Kidney (tissue), 14 donors: Measurements from ENCODE around the gene KIF12. TPM values are rescaled to one million over a fixed set of nuclear protein-coding genes. Genes with fewer than 3 reads are reported as not detected.

Experiments used
- DNase-seq, 5 donors: peaks; one replicate each; pipeline ENCODE4 v3.0.0-alpha.2; 2013 to 2020
- FAIRE-seq: peaks from 2 replicates; lab custom pipeline; 2012; peaks lifted over from hg19 to GRCh38; lab: Jason Lieb, UNC
- H3K27ac ChIP-seq, 2 donors: one replicate each; pipeline ENCODE4 v1.7.0; 2013; ENCODE audit warnings: low read depth in 2 of 2, low read length in 2 of 2, inconsistent platforms in 1 of 2
- H3K27me3 ChIP-seq: one replicate; pipeline ENCODE4 v1.7.1; 2013; ENCODE audit warnings: low read length, inconsistent platforms; ENCODE audit not compliant: control insufficient read depth, insufficient read depth
- H3K36me3 ChIP-seq, 3 donors: one replicate each; pipeline versions ENCODE4 v1.7.0 to v1.7.1; 2013; ENCODE audit warnings: low read length in 3 of 3, control low read depth in 1 of 3, inconsistent platforms in 1 of 3; ENCODE audit not compliant: insufficient read depth in 3 of 3, control insufficient read depth in 2 of 3
- H3K4me1 ChIP-seq, 3 donors: one replicate each; pipeline versions ENCODE4 v1.7.0 to v1.7.1; 2013; ENCODE audit warnings: low read length in 3 of 3, inconsistent platforms in 1 of 3, low read depth in 1 of 3; ENCODE audit not compliant: control insufficient read depth in 2 of 3, insufficient read depth in 2 of 3
- H3K4me3 ChIP-seq, 3 donors: one replicate each; pipeline versions ENCODE4 v1.7.0 to v1.8.1; 2013; ENCODE audit warnings: low read length in 3 of 3, control low read depth in 1 of 3, inconsistent platforms in 1 of 3
- H3K9ac ChIP-seq, 3 donors: one replicate each; pipeline versions ENCODE4 v1.7.0 to v1.7.1; 2013; ENCODE audit warnings: low read length in 3 of 3, control low read depth in 1 of 3, inconsistent platforms in 1 of 3
- H3K9me3 ChIP-seq, 3 donors: one replicate each; pipeline versions ENCODE4 v1.7.0 to v1.7.1; 2013; ENCODE audit warnings: low read length in 3 of 3, control low read depth in 1 of 3, inconsistent platforms in 1 of 3; ENCODE audit not compliant: control insufficient read depth in 2 of 3, insufficient read depth in 1 of 3
- intact Hi-C: fragments of 100-400 bp; cut with DNase I; formaldehyde crosslinking; loops from one replicate; pipeline ENCODE4 v1.11.1; 2022
- polyA plus RNA-seq: library from polyadenylated mRNA; stranded (reverse); fragments of 350-450 nt; fragmentation: Illumina TruSeq; extraction: RNeasy Lipid Tissue Mini Kit (QIAGEN cat#74804); gene quantifications from one replicate; pipeline ENCODE4 v1.2.3, GENCODE V29; 2014; ENCODE audit warnings: low read depth, low replicate concordance; ENCODE audit not compliant: insufficient read depth
- total RNA-seq: library from RNA; stranded (reverse); fragmentation: NEBNext Ultra II Directional; extraction: Animal tissue kit (Norgen Biotek cat#: 25700); gene quantifications from one replicate; pipeline ENCODE4 v1.2.1, GENCODE V29; 2021
- TF ChIP-seq, protein P1 (sequence below): IDR thresholded peaks from 3 replicates; pipeline ENCODE4 v1.5.1; 2012; ENCODE audit warnings: mild to moderate bottlenecking, moderate library complexity, borderline replicate concordance; ENCODE audit not compliant: insufficient read depth; ENCODE audit errors: extremely low read depth
- donor health status: control.
- donor health status: control.
- donor health status: control.
- donor health status: control.
- donor health status: control.
- donor health status: DM: yes; HTN: yes; CAD: no.
- donor health status: Normal renal cell carcinoma (clear cell type).

KIF12 gene
- total and polyA plus RNA-seq, 2 donors from 2014 or later: 155 to 202 TPM

DNA sequence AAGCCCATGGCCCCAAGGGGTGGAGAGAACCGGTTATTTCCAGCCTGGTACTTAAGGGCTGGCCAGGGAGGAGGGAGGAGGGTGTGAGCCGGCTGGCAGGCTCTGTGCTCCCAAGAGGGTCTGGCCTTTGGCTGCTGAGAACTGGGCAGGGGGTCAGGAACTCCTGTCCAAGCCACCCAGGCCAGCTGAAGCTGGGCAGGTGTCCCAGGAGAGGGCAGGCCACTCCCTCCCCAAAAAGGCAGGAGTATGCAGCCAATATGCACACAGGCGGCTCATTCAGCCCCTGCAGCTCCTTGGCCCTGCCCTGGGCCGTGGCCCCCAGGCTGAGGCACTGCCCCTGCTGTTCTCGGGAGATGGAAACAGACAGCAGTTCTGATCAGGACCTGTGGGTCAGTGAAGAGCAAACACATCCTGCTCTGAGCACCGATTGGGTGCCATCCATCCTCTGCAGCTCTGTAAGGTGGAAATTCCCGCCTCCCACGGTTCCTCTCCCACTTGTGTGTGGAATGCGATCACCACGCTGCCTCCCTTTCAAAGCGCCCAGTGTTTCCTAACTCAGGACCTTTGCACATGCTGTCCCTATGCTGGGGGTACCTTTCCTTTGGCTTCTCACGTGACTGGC lies 17.1 kb upstream of the KIF12 start:
- no peak for FAIRE-seq
- Histone ChIP-seq H3K4me3 (no peak overlapping the region), H3K27ac (no peak overlapping the region)

DNA sequence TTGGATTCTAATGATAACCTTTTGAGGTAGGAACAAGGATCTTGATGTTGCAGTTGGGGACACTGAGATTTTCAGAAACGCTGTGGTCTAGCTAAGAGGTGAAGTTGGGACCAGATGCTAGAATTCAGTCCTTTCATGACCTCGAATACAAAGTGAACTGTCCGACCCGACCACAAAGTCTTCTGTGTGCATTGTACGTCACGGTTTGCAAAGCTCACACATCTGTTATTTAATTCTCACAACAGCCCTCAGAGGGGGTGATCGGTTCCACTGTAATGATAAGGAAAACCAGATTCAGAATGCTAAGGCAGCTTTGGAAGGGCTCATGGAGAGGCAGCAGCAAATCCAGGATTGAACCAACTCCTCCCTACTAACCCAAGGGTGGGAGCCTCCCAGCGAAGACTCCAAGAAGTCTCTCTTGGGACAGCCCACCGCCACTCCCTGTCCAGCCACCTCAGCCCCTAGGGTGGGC lies 16.6 kb upstream of the KIF12 start:
- H3K9ac ChIP-seq: no peak overlapping the region
- no peaks in the 10 kb centered on the region for H3K36me3 ChIP-seq
- H3K27me3 ChIP-seq: no peaks in the 10 kb centered on the region
- no peaks in the 10 kb centered on the region for H3K9me3 ChIP-seq
- H3K27ac ChIP-seq: no peak overlapping the region
- intact Hi-C loops: no loop called here
- TF ChIP-seq, protein P1, sequence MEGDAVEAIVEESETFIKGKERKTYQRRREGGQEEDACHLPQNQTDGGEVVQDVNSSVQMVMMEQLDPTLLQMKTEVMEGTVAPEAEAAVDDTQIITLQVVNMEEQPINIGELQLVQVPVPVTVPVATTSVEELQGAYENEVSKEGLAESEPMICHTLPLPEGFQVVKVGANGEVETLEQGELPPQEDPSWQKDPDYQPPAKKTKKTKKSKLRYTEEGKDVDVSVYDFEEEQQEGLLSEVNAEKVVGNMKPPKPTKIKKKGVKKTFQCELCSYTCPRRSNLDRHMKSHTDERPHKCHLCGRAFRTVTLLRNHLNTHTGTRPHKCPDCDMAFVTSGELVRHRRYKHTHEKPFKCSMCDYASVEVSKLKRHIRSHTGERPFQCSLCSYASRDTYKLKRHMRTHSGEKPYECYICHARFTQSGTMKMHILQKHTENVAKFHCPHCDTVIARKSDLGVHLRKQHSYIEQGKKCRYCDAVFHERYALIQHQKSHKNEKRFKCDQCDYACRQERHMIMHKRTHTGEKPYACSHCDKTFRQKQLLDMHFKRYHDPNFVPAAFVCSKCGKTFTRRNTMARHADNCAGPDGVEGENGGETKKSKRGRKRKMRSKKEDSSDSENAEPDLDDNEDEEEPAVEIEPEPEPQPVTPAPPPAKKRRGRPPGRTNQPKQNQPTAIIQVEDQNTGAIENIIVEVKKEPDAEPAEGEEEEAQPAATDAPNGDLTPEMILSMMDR: no peak
- DNase-seq: peak in 1 of 5 donors; percentile 44
- FAIRE-seq: no peak
- H3K4me1 ChIP-seq: peaks cover 0 to 2% (median 0%) of the 10 kb centered on the region in 3 donors
- H3K4me3 ChIP-seq: no peak overlapping the region

More for the DNA sequence above, 17.1 kb upstream of the KIF12 start:
- Histone ChIP-seq H3K27me3 (no peaks in the 10 kb centered on the region), H3K36me3 (no peaks in the 10 kb centered on the region), H3K4me1 (peaks cover 0 to 2% (median 0%) of the 10 kb centered on the region in 3 donors), H3K9ac (no peak overlapping the region), H3K9me3 (no peaks in the 10 kb centered on the region)
- intact Hi-C loops: no loop called here
- DNase-seq: peak in 2 of 5 donors; percentile 37 to 49
- TF ChIP-seq, protein P1: no peak

DNA sequence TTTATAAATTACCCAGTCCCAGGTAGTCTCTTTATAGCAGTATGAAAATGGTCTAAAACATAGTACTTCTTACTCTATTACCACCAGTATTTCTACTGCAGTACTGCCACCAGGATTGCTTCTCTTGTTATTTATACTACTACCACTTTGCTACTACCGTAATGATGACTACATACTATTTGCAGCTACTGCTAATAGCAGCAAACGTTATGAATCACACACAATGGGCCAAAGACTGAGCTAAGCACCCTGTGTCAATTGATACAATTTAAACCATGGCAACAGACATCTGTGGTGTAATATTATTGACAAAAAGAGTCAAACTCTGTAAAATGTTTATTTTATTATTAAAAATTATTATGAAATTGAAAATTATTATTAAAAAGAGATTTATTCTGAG lies 15.3 kb upstream of the KIF12 start:
- DNase-seq (no peak), FAIRE-seq (no peak)
- Histone ChIP-seq H3K9me3 (no peaks in the 10 kb centered on the region), H3K4me1 (peaks cover 0 to 2% (median 0%) of the 10 kb centered on the region in 3 donors), H3K27ac (no peak overlapping the region), H3K4me3 (no peak overlapping the region), H3K36me3 (no peaks in the 10 kb centered on the region), H3K27me3 (no peaks in the 10 kb centered on the region), H3K9ac (no peak overlapping the region)
- TF ChIP-seq, protein P1: no peak
- intact Hi-C loops: no loop called here
